Chondrocyte (in vitro differentiated cells): ENCODE measurements around the gene RBM39. TPM values are rescaled to one million over a fixed set of nuclear protein-coding genes. Genes with fewer than 3 reads are reported as not detected.

Source experiments
- DNase-seq: peaks from one replicate; pipeline ENCODE4 v3.0.0; 2021; ENCODE audit warnings: mixed read lengths, low spot score
- H3K27ac Mint-ChIP-seq: one replicate; pipeline ENCODE4 v1.8.0; 2021; ENCODE audit warnings: mild to moderate bottlenecking, moderate library complexity, mixed read lengths; ENCODE audit not compliant: unreplicated experiment
- H3K27me3 Mint-ChIP-seq: 2 replicates; pipeline ENCODE4 v1.8.0; 2021; ENCODE audit warnings: low read depth, mixed read lengths
- H3K36me3 Mint-ChIP-seq: 2 replicates; pipeline ENCODE4 v1.8.0; 2021; ENCODE audit warnings: low read depth, mixed read lengths
- H3K4me1 Mint-ChIP-seq: 2 replicates; pipeline ENCODE4 v1.8.0; 2021; ENCODE audit warnings: low read depth, mild to moderate bottlenecking, mixed read lengths
- H3K4me3 Mint-ChIP-seq: one replicate; pipeline ENCODE4 v1.8.0; 2021; ENCODE audit warnings: mild to moderate bottlenecking, moderate library complexity, mixed read lengths; ENCODE audit not compliant: unreplicated experiment
- H3K9me3 Mint-ChIP-seq: 2 replicates; pipeline ENCODE4 v1.8.0; 2021; ENCODE audit warnings: low read depth, mixed read lengths
- total RNA-seq: library from RNA; stranded (reverse); gene quantifications from 3 replicates; pipeline ENCODE4 v1.2.1, GENCODE V29; 2021
- TF ChIP-seq, protein P1 (sequence below): fragments of 200-600 bp; sonication (generic); IDR thresholded peaks from 2 replicates; pipeline ENCODE4 v1.5.0; 2021; ENCODE audit warnings: antibody characterized with exemption, mild to moderate bottlenecking, moderate library complexity

Gene RBM39
- total RNA-seq, 1 donor from 2014 or later, result 217 TPM

DNA sequence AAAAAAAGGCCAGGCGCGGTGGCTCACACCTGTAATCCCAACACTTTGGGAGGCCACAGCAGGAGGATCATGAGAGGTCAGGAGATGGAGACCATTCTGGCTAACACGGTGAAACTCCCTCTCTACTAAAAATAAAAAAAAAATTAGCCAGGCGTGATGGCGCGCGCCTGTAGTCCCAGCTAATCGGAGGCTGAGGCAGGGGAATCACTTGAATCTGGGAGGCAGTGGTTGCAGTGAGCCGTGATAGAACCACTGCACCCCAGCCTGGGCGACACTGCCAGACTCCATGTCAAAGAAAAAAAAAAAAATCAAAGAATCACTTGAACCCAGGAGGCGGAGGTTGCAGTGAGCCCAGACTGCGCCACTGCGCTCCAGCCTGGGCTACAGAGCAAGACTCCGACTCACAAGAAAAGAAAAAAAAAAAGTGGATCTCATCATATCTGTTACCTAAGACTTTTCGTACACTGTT, 4.2 kb downstream of the RBM39 start:
- Mint-ChIP-seq H3K27ac (peak overlapping the region; percentile 52), H3K4me3 (peak overlapping the region; percentile 21), H3K9me3 (no peaks in the 10 kb centered on the region), H3K4me1 (peaks cover 51% of the 10 kb centered on the region), H3K27me3 (no peaks in the 10 kb centered on the region), H3K36me3 (peaks cover 44% of the 10 kb centered on the region)
- no peak for DNase-seq
- TF ChIP-seq, protein P1, sequence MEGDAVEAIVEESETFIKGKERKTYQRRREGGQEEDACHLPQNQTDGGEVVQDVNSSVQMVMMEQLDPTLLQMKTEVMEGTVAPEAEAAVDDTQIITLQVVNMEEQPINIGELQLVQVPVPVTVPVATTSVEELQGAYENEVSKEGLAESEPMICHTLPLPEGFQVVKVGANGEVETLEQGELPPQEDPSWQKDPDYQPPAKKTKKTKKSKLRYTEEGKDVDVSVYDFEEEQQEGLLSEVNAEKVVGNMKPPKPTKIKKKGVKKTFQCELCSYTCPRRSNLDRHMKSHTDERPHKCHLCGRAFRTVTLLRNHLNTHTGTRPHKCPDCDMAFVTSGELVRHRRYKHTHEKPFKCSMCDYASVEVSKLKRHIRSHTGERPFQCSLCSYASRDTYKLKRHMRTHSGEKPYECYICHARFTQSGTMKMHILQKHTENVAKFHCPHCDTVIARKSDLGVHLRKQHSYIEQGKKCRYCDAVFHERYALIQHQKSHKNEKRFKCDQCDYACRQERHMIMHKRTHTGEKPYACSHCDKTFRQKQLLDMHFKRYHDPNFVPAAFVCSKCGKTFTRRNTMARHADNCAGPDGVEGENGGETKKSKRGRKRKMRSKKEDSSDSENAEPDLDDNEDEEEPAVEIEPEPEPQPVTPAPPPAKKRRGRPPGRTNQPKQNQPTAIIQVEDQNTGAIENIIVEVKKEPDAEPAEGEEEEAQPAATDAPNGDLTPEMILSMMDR, result no peak

DNA sequence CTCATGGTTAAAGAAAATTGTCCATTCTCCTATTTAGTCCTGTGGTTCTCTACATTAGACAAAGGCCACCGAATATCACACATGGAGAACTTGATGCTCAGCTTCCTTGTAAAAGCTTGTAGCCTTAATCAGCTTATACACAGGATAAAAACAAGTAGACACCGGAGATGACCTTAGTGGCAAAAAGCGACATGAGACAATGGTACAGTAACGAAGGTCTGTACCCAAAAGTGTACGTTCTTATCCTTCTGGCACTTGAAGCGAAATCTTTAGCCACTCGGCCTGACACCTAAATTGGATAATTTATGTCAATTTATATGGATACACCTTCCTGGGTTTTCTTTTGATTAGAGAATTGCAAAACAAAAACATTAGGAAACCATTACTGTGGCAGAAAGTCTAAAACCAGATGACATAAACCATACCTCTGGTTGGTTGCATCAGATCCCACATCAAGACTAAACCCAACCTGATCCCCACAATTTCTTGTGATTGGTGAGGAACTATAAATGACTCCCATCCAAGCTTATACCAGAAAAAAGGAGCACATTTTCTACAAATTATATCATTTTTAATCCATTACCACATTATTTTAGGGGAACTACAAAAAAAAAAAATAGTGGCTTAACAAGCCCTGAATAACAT, 6.1 kb downstream of the RBM39 start:
- H3K36me3 Mint-ChIP-seq, result peaks cover 49% of the 10 kb centered on the region
- TF ChIP-seq, protein P1, result no peak
- H3K27ac Mint-ChIP-seq, result peak overlapping the region; percentile 50
- peaks cover 58% of the 10 kb centered on the region for H3K4me1 Mint-ChIP-seq
- no peaks in the 10 kb centered on the region for H3K27me3 Mint-ChIP-seq
- no peaks in the 10 kb centered on the region for H3K9me3 Mint-ChIP-seq
- no peak overlapping the region for H3K4me3 Mint-ChIP-seq
- DNase-seq, result no peak

DNA sequence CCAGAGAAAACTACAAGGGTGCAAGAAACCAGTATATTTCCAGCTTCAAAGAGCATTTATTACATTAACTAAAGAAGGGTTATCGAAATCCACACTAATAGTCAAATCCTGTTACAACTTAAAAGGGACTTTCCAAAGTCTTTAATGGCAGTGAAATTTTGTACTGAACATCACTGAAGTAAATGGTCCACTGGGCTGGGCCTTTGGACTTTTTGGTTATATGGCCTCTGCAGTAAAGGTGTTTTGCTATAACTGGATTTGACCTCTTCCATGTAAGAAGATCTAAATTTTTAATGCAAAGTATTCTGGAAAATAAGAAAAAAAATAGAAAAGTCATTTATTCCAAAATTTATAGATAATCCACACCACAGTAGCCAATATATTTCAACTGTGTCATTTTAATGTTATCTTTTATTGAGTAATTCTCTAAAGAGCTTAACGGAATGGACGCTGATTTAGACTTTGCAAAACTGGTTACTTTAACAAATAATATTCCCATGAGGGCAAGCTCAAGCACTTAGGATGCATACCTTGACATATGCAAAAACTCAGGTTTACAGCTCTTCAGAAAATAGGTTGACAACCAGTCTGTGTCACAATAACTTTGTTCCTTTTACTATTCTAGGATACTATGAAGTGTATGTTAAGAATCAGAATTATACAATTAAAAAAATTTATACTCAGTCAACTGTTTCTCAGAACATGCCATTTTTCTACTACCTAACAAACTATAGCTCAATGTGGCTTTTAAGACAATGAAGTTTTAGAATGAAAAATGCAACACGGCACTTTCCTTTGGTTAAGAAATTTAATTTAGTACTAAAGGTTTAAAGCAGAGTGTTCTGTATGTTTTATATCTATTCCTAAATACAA, 7.0 kb downstream of the RBM39 start:
- DNase-seq, result no peak
- Mint-ChIP-seq H3K36me3 (peaks cover 50% of the 10 kb centered on the region), H3K4me3 (no peak overlapping the region), H3K4me1 (peaks cover 59% of the 10 kb centered on the region), H3K9me3 (no peaks in the 10 kb centered on the region), H3K27ac (peak overlapping the region; percentile 46), H3K27me3 (no peaks in the 10 kb centered on the region)
- TF ChIP-seq, protein P1, result no peak

DNA sequence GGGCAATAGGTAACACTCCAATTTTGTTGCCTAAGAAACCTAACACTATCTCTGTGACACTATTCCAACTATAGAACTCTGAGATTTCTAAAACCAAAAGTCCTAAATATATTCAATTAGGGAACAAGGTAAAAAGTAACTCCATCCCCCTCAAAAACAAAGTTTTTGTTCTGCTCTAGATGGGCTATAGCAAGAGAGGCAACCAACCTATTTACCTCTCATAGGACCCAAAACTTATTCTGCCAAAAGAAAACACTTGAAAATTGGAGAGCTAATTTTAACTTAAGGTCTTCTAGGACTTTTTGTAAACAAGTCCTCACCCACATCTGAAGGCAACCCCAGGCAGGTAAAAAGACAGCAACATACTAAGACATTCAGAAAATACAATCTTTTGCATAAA, 7.7 kb downstream of the RBM39 start:
- TF ChIP-seq, protein P1, result no peak
- Mint-ChIP-seq H3K4me3 (no peak overlapping the region), H3K36me3 (peaks cover 50% of the 10 kb centered on the region), H3K4me1 (peaks cover 56% of the 10 kb centered on the region), H3K27me3 (no peaks in the 10 kb centered on the region), H3K27ac (peak overlapping the region; percentile 46), H3K9me3 (no peaks in the 10 kb centered on the region)
- no peak for DNase-seq

DNA sequence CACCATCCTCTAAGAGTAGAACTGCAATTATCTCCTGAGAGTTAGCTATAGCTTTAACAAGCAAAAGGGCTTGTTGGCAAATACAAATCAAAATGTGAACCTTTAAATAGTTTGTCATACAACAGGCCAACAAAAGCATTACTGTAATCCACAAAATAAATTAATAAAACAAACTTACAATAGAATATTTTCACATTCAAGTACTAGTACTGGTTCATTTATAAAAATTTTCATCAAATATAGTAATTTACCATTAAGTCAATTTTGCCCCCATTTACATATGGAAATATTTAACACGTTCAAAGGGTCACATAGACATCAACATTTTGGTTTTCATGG, 9.4 kb downstream of the RBM39 start:
- no peaks in the 10 kb centered on the region for H3K9me3 Mint-ChIP-seq
- no peak overlapping the region for H3K4me3 Mint-ChIP-seq
- no peaks in the 10 kb centered on the region for H3K27me3 Mint-ChIP-seq
- H3K27ac Mint-ChIP-seq, result no peak overlapping the region
- H3K4me1 Mint-ChIP-seq, result peaks cover 43% of the 10 kb centered on the region
- TF ChIP-seq, protein P1, result no peak
- no peak for DNase-seq
- H3K36me3 Mint-ChIP-seq, result peaks cover 37% of the 10 kb centered on the region
